Kidney (tissue), 14 donors: ENCODE data around the gene LRRC27. TPM values are rescaled to one million over a fixed set of nuclear protein-coding genes. Genes with fewer than 3 reads are reported as not detected.

Source experiments
- DNase-seq, 5 donors: peaks; one replicate each; pipeline ENCODE4 v3.0.0-alpha.2; 2013 to 2020
- FAIRE-seq: peaks from 2 replicates; lab custom pipeline; 2012; peaks lifted over from hg19 to GRCh38; lab: Jason Lieb, UNC
- H3K27ac ChIP-seq, 2 donors: one replicate each; pipeline ENCODE4 v1.7.0; 2013; ENCODE audit warnings: low read depth in 2 of 2, low read length in 2 of 2, inconsistent platforms in 1 of 2
- H3K27me3 ChIP-seq: one replicate; pipeline ENCODE4 v1.7.1; 2013; ENCODE audit warnings: low read length, inconsistent platforms; ENCODE audit not compliant: control insufficient read depth, insufficient read depth
- H3K36me3 ChIP-seq, 3 donors: one replicate each; pipeline versions ENCODE4 v1.7.0 to v1.7.1; 2013; ENCODE audit warnings: low read length in 3 of 3, control low read depth in 1 of 3, inconsistent platforms in 1 of 3; ENCODE audit not compliant: insufficient read depth in 3 of 3, control insufficient read depth in 2 of 3
- H3K4me1 ChIP-seq, 3 donors: one replicate each; pipeline versions ENCODE4 v1.7.0 to v1.7.1; 2013; ENCODE audit warnings: low read length in 3 of 3, inconsistent platforms in 1 of 3, low read depth in 1 of 3; ENCODE audit not compliant: control insufficient read depth in 2 of 3, insufficient read depth in 2 of 3
- H3K4me3 ChIP-seq, 3 donors: one replicate each; pipeline versions ENCODE4 v1.7.0 to v1.8.1; 2013; ENCODE audit warnings: low read length in 3 of 3, control low read depth in 1 of 3, inconsistent platforms in 1 of 3
- H3K9ac ChIP-seq, 3 donors: one replicate each; pipeline versions ENCODE4 v1.7.0 to v1.7.1; 2013; ENCODE audit warnings: low read length in 3 of 3, control low read depth in 1 of 3, inconsistent platforms in 1 of 3
- H3K9me3 ChIP-seq, 3 donors: one replicate each; pipeline versions ENCODE4 v1.7.0 to v1.7.1; 2013; ENCODE audit warnings: low read length in 3 of 3, control low read depth in 1 of 3, inconsistent platforms in 1 of 3; ENCODE audit not compliant: control insufficient read depth in 2 of 3, insufficient read depth in 1 of 3
- CTCF ChIP-seq: IDR thresholded peaks from 3 replicates; pipeline ENCODE4 v1.5.1; 2012; ENCODE audit warnings: mild to moderate bottlenecking, moderate library complexity, borderline replicate concordance; ENCODE audit not compliant: insufficient read depth; ENCODE audit errors: extremely low read depth
- intact Hi-C: fragments of 100-400 bp; cut with DNase I; formaldehyde crosslinking; loops from one replicate; pipeline ENCODE4 v1.11.1; 2022
- polyA plus RNA-seq: library from polyadenylated mRNA; stranded (reverse); fragments of 350-450 nt; fragmentation: Illumina TruSeq; extraction: RNeasy Lipid Tissue Mini Kit (QIAGEN cat#74804); gene quantifications from one replicate; pipeline ENCODE4 v1.2.3, GENCODE V29; 2014; ENCODE audit warnings: low read depth, low replicate concordance; ENCODE audit not compliant: insufficient read depth
- total RNA-seq: library from RNA; stranded (reverse); fragmentation: NEBNext Ultra II Directional; extraction: Animal tissue kit (Norgen Biotek cat#: 25700); gene quantifications from one replicate; pipeline ENCODE4 v1.2.1, GENCODE V29; 2021
- donor health status: control.
- donor health status: control.
- donor health status: control.
- donor health status: control.
- donor health status: control.
- donor health status: DM: yes; HTN: yes; CAD: no.
- donor health status: Normal renal cell carcinoma (clear cell type).

LRRC27 gene
- total and polyA plus RNA-seq, 2 donors from 2014 or later, result 14.4 to 14.6 TPM

GRCh38 chr10:132427939-132428367 lies 96.0 kb downstream of the LRRC27 start:
- peaks cover 0 to 12% (median 7%) of the 10 kb centered on the region in 3 donors for H3K36me3 ChIP-seq
- intact Hi-C loops, result no loop called here
- no peak for DNase-seq
- H3K27me3 ChIP-seq, result no peaks in the 10 kb centered on the region
- no peak overlapping the region for H3K27ac ChIP-seq
- H3K4me3 ChIP-seq, result peak overlapping the region in 1 of 3 donors; percentile 7
- peaks cover 0 to 9% (median 0%) of the 10 kb centered on the region in 3 donors for H3K9me3 ChIP-seq
- no peak for TF ChIP-seq CTCF
- H3K4me1 ChIP-seq, result peaks cover 0 to 20% (median 7%) of the 10 kb centered on the region in 3 donors
- no peak for FAIRE-seq
- H3K9ac ChIP-seq, result no peak overlapping the region

DNA sequence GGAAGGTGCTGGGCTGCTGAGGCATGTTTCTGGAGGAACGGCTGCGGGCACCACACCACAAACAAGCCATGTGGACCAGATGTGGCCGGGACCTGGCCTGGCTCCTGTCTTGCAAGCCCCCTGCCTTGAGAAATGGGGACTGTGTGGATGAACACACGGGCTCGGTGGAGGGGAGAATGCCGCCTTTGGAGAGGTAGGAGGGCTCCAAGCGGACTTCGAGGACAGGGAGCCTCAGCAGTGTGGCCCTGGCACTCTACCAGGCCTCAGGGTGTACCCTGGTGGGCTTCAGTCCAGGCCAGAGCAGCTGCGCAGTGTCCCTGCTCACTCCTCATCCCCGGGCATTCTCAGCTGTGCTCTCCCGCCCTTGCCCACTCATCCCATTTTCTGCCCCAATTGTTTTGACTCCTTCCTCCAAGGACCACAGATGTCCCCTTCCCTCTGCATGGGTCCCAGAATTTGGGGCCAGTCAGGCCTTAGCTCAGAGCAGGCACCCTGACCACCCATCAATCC lies 96.5 kb downstream of the LRRC27 start:
- Histone ChIP-seq H3K36me3 (peaks cover 0 to 10% (median 7%) of the 10 kb centered on the region in 3 donors), H3K4me3 (no peak overlapping the region), H3K4me1 (peaks cover 0 to 14% (median 4%) of the 10 kb centered on the region in 3 donors), H3K9me3 (peaks cover 0 to 7% (median 0%) of the 10 kb centered on the region in 3 donors), H3K9ac (peak overlapping the region in 1 of 3 donors; percentile 12), H3K27ac (no peak overlapping the region), H3K27me3 (no peaks in the 10 kb centered on the region)
- no peak for FAIRE-seq
- intact Hi-C loops, result no loop called here
- no peak for TF ChIP-seq CTCF
- DNase-seq, result peak in 1 of 5 donors; percentile 68

Other genes starting within 250 kb of the LRRC27 start
- 0.60 TPM for gene DPYSL4, start 145.2 kb upstream of the LRRC27 start, total RNA-seq
- not detected for gene DPYSL4, start 145.2 kb upstream of the LRRC27 start, polyA plus RNA-seq
- 14.4 TPM for gene STK32C, start 24.2 kb upstream of the LRRC27 start, total RNA-seq
- gene STK32C, start 24.2 kb upstream of the LRRC27 start, polyA plus RNA-seq, result 11.6 TPM
- gene PWWP2B, start 65.0 kb downstream of the LRRC27 start, total RNA-seq, result 24.3 TPM
- 12.9 TPM for gene PWWP2B, start 65.0 kb downstream of the LRRC27 start, polyA plus RNA-seq
- 40.3 TPM for gene INPP5A, start 205.6 kb downstream of the LRRC27 start, total RNA-seq
- gene INPP5A, start 205.6 kb downstream of the LRRC27 start, polyA plus RNA-seq, result 20.8 TPM